Chondrocyte (in vitro differentiated cells): ENCODE measurements around the gene FUT1. TPM values are rescaled to one million over a fixed set of nuclear protein-coding genes. Genes with fewer than 3 reads are reported as not detected.
A peak's percentile ranks its signal among the peaks of the same experiment; 100 is the strongest.

ENCODE experiments used
- DNase-seq: peaks from one replicate; pipeline ENCODE4 v3.0.0; 2021; ENCODE audit warnings: mixed read lengths, low spot score
- H3K27ac Mint-ChIP-seq: one replicate; pipeline ENCODE4 v1.8.0; 2021; ENCODE audit warnings: mild to moderate bottlenecking, moderate library complexity, mixed read lengths; ENCODE audit not compliant: unreplicated experiment
- H3K27me3 Mint-ChIP-seq: 2 replicates; pipeline ENCODE4 v1.8.0; 2021; ENCODE audit warnings: low read depth, mixed read lengths
- H3K36me3 Mint-ChIP-seq: 2 replicates; pipeline ENCODE4 v1.8.0; 2021; ENCODE audit warnings: low read depth, mixed read lengths
- H3K4me1 Mint-ChIP-seq: 2 replicates; pipeline ENCODE4 v1.8.0; 2021; ENCODE audit warnings: low read depth, mild to moderate bottlenecking, mixed read lengths
- H3K4me3 Mint-ChIP-seq: one replicate; pipeline ENCODE4 v1.8.0; 2021; ENCODE audit warnings: mild to moderate bottlenecking, moderate library complexity, mixed read lengths; ENCODE audit not compliant: unreplicated experiment
- H3K9me3 Mint-ChIP-seq: 2 replicates; pipeline ENCODE4 v1.8.0; 2021; ENCODE audit warnings: low read depth, mixed read lengths
- CTCF ChIP-seq: fragments of 200-600 bp; sonication (generic); IDR thresholded peaks from 2 replicates; pipeline ENCODE4 v1.5.0; 2021; ENCODE audit warnings: antibody characterized with exemption, mild to moderate bottlenecking, moderate library complexity
- total RNA-seq: library from RNA; stranded (reverse); gene quantifications from 3 replicates; pipeline ENCODE4 v1.2.1, GENCODE V29; 2021

FUT1 gene
- total RNA-seq, 1 donor from 2014 or later = 0.52 TPM

DNA sequence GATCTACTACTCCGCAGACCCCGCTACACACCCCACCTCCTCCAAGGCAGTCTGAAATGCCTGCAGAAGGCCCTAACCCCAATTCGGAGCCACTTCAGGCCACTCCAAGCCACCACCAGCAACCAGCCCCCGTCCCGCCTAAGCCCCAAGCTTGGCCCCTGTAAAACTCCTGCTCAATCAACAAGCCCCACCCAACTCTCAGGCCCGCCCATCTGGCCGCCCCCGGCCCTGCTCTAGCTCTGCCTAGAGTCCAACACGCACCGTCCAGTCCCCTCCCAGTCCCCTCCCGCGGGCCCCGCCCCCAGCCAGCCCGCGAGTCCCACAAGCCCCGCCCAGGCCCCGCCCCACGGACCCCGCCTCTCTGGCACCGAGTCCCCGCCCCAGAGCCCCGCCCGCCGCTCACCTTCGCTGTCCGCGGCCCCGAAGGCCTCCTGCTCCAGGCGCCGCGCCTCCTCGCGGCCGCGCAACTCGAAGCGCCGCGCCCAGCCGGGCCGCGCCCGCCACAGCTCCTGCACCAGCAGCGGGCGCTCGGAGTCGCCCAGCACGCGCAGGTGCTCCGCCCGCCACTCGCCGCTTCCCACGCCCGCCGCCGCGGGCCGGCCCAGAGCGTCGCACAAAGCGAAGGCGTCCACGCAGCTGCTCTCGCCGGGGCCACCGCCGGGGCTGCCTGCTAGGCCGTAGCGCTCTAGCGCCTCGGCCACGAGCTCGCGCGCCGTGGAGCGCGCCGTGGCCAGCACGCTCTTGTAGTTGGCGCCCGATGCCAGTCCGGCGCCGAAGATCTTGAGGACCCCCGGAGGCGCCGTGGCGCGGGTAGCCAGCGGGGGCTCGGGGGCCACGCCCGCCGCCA, 13.7 kb downstream of the FUT1 start:
- peak overlapping the region; percentile 82 for H3K27ac Mint-ChIP-seq
- TF ChIP-seq CTCF = peak; percentile 68
- peaks cover 2% of the 10 kb centered on the region for H3K36me3 Mint-ChIP-seq
- H3K4me3 Mint-ChIP-seq = peak overlapping the region; percentile 68
- peaks cover 9% of the 10 kb centered on the region for H3K4me1 Mint-ChIP-seq
- DNase-seq = no peak
- no peaks in the 10 kb centered on the region for H3K27me3 Mint-ChIP-seq
- H3K9me3 Mint-ChIP-seq = no peaks in the 10 kb centered on the region

- H3K36me3 Mint-ChIP-seq = peaks cover 2% of the 10 kb centered on the region
- TF ChIP-seq CTCF = no peak
- H3K4me1 Mint-ChIP-seq = peaks cover 9% of the 10 kb centered on the region
- H3K27ac Mint-ChIP-seq = no peak overlapping the region
- no peaks in the 10 kb centered on the region for H3K9me3 Mint-ChIP-seq
- H3K4me3 Mint-ChIP-seq = no peak overlapping the region
- H3K27me3 Mint-ChIP-seq = no peaks in the 10 kb centered on the region
- no peak for DNase-seq
Measured at GRCh38 chr19:48737360-48737998, 15.0 kb downstream of the FUT1 start.

GRCh38 chr19:48735031-48735615, 17.3 kb downstream of the FUT1 start:
- no peaks in the 10 kb centered on the region for H3K9me3 Mint-ChIP-seq
- no peaks in the 10 kb centered on the region for H3K27me3 Mint-ChIP-seq
- H3K4me3 Mint-ChIP-seq = peak overlapping the region; percentile 69
- peak; percentile 48 for TF ChIP-seq CTCF
- DNase-seq = no peak
- peak overlapping the region; percentile 8 for H3K27ac Mint-ChIP-seq
- peaks cover 9% of the 10 kb centered on the region for H3K4me1 Mint-ChIP-seq
- H3K36me3 Mint-ChIP-seq = peaks cover 2% of the 10 kb centered on the region

GRCh38 chr19:48734625-48735024, 17.8 kb downstream of the FUT1 start:
- Mint-ChIP-seq H3K4me1 (peaks cover 9% of the 10 kb centered on the region), H3K9me3 (no peaks in the 10 kb centered on the region), H3K27me3 (no peaks in the 10 kb centered on the region), H3K36me3 (peaks cover 2% of the 10 kb centered on the region), H3K4me3 (peak overlapping the region; percentile 69), H3K27ac (peak overlapping the region; percentile 8)
- no peak for DNase-seq
- no peak for TF ChIP-seq CTCF

- DNase-seq = no peak
- H3K4me3 Mint-ChIP-seq = no peak overlapping the region
- TF ChIP-seq CTCF = no peak
- peaks cover 4% of the 10 kb centered on the region for H3K4me1 Mint-ChIP-seq
- no peak overlapping the region for H3K27ac Mint-ChIP-seq
- H3K27me3 Mint-ChIP-seq = no peaks in the 10 kb centered on the region
- peaks cover 2% of the 10 kb centered on the region for H3K36me3 Mint-ChIP-seq
- peaks cover 1% of the 10 kb centered on the region for H3K9me3 Mint-ChIP-seq
Measured at GRCh38 chr19:48731452-48731851, 21.0 kb downstream of the FUT1 start.
